Loucy (cell line): ENCODE measurements around the gene CYGB.

Experiments used
- H2AFZ ChIP-seq: fragments of 200-600 bp; sonication (generic); 2 replicates; pipeline ENCODE4 v1.6.0; 2016; ENCODE audit warnings: antibody characterized with exemption, mild to moderate bottlenecking, low read length, moderate library complexity
- H3F3A ChIP-seq: fragments of 200-600 bp; 2 replicates; pipeline ENCODE4 v1.6.0; 2016; ENCODE audit warnings: antibody characterized with exemption, low read depth, mild to moderate bottlenecking
- H3K27me3 ChIP-seq: fragments of 200-600 bp; sonication (generic); 2 replicates; pipeline ENCODE4 v1.6.1; 2014; ENCODE audit warnings: low read length, mild to moderate bottlenecking; ENCODE audit not compliant: insufficient read depth, poor library complexity, severe bottlenecking
- H3K36me3 ChIP-seq: fragments of 200-600 bp; sonication (generic); 2 replicates; pipeline ENCODE4 v1.6.1; 2016; ENCODE audit warnings: low read length; ENCODE audit not compliant: insufficient read depth
- H3K4me1 ChIP-seq: fragments of 200-600 bp; sonication (generic); 2 replicates; pipeline ENCODE4 v1.5.1; 2014; ENCODE audit warnings: low read length, mild to moderate bottlenecking; ENCODE audit not compliant: insufficient read depth, poor library complexity, severe bottlenecking
- H3K4me2 ChIP-seq: fragments of 200-600 bp; sonication (generic); 2 replicates; pipeline ENCODE4 v1.6.0; 2014; ENCODE audit warnings: antibody characterized with exemption, low read length, low read depth, mild to moderate bottlenecking; ENCODE audit not compliant: poor library complexity, severe bottlenecking
- H3K4me3 ChIP-seq: fragments of 200-600 bp; sonication (generic); 2 replicates; pipeline ENCODE4 v1.5.1; 2014; ENCODE audit warnings: low read length, mild to moderate bottlenecking, mixed read lengths; ENCODE audit not compliant: poor library complexity, severe bottlenecking
- H3K79me2 ChIP-seq: fragments of 200-600 bp; sonication (generic); 2 replicates; pipeline ENCODE4 v1.6.1; 2014; ENCODE audit warnings: low read length; ENCODE audit not compliant: insufficient read depth
- H3K9ac ChIP-seq: fragments of 200-600 bp; sonication (generic); 2 replicates; pipeline ENCODE4 v1.6.0; 2014; ENCODE audit warnings: mild to moderate bottlenecking, low read depth, low read length, moderate library complexity; ENCODE audit not compliant: poor library complexity, severe bottlenecking
- H3K9me2 ChIP-seq: fragments of 200-600 bp; sonication (generic); replicated peaks from 2 replicates; pipeline ENCODE4 v1.6.1; 2016; ENCODE audit warnings: low read depth, low read length, mixed read lengths
- H3K9me3 ChIP-seq: fragments of 200-600 bp; sonication (generic); 2 replicates; pipeline ENCODE4 v1.6.1; 2014; ENCODE audit warnings: mild to moderate bottlenecking, antibody characterized with exemption, low read length, low read depth; ENCODE audit not compliant: insufficient read depth
- H4K20me1 ChIP-seq: fragments of 200-600 bp; sonication (generic); 2 replicates; pipeline ENCODE4 v1.6.0; 2014; ENCODE audit warnings: antibody characterized with exemption, low read length, mild to moderate bottlenecking; ENCODE audit not compliant: insufficient read depth, poor library complexity, severe bottlenecking
- EZH2phosphoT487 ChIP-seq: fragments of 200-600 bp; IDR thresholded peaks from 2 replicates; pipeline ENCODE4 v1.6.1; 2018; ENCODE audit warnings: antibody characterized with exemption, mild to moderate bottlenecking, moderate library complexity, borderline replicate concordance
- TF ChIP-seq, protein P1 (sequence below): fragments of 200-600 bp; sonication (generic); conservative IDR thresholded peaks from 2 replicates; pipeline ENCODE4 v1.5.1; 2014; ENCODE audit warnings: mild to moderate bottlenecking, antibody characterized with exemption, low read length

The CYGB gene

DNA sequence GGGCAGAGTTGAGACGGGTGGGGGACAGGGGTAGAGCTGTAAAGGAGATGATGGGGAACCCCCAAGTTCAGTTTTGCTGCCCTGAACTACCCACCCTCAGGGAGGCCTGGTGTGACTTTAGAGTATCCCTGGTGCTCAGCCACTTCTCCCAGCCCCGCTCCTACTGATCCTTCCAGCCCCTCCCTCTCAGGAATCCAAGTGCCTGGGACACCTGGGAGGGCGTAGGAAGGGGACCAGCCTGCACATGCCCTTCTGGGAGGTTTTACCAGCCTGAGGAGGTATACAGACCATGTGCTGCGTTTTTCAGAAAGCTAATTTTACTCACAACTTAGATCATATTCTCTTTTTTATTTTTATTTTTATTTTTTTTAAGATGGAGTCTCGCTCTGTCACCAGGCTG is 44.0 kb upstream of the CYGB start:
- Histone ChIP-seq H2AFZ (no peak overlapping the region), H3K27me3 (no peaks in the 10 kb centered on the region), H3K4me2 (no peak overlapping the region), H3K79me2 (no peaks in the 10 kb centered on the region), H3K9ac (no peak overlapping the region), H3K4me1 (no peaks in the 10 kb centered on the region), H3K36me3 (no peaks in the 10 kb centered on the region), H3K4me3 (no peak overlapping the region), H4K20me1 (no peaks in the 10 kb centered on the region), H3K9me2 (no peaks in the 10 kb centered on the region), H3F3A (no peaks in the 10 kb centered on the region), H3K9me3 (no peaks in the 10 kb centered on the region)
- no peak for TF ChIP-seq EZH2phosphoT487
- TF ChIP-seq, protein P1, sequence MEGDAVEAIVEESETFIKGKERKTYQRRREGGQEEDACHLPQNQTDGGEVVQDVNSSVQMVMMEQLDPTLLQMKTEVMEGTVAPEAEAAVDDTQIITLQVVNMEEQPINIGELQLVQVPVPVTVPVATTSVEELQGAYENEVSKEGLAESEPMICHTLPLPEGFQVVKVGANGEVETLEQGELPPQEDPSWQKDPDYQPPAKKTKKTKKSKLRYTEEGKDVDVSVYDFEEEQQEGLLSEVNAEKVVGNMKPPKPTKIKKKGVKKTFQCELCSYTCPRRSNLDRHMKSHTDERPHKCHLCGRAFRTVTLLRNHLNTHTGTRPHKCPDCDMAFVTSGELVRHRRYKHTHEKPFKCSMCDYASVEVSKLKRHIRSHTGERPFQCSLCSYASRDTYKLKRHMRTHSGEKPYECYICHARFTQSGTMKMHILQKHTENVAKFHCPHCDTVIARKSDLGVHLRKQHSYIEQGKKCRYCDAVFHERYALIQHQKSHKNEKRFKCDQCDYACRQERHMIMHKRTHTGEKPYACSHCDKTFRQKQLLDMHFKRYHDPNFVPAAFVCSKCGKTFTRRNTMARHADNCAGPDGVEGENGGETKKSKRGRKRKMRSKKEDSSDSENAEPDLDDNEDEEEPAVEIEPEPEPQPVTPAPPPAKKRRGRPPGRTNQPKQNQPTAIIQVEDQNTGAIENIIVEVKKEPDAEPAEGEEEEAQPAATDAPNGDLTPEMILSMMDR: no peak

- no peak for TF ChIP-seq EZH2phosphoT487
- TF ChIP-seq, protein P1: no peak
- no peak overlapping the region for H3K4me2 ChIP-seq
- H3K4me1 ChIP-seq: no peaks in the 10 kb centered on the region
- no peaks in the 10 kb centered on the region for H3K79me2 ChIP-seq
- H3K9ac ChIP-seq: no peak overlapping the region
- H3K27me3 ChIP-seq: no peaks in the 10 kb centered on the region
- no peaks in the 10 kb centered on the region for H3K9me2 ChIP-seq
- H3K4me3 ChIP-seq: no peak overlapping the region
- no peaks in the 10 kb centered on the region for H4K20me1 ChIP-seq
- H3F3A ChIP-seq: no peaks in the 10 kb centered on the region
- H3K9me3 ChIP-seq: no peaks in the 10 kb centered on the region
- H3K36me3 ChIP-seq: no peaks in the 10 kb centered on the region
- peak overlapping the region; percentile 23; the same call in 1 of the 2 replicates for H2AFZ ChIP-seq
Observed at GRCh38 chr17:76579281-76579680, 41.8 kb upstream of the CYGB start.

DNA sequence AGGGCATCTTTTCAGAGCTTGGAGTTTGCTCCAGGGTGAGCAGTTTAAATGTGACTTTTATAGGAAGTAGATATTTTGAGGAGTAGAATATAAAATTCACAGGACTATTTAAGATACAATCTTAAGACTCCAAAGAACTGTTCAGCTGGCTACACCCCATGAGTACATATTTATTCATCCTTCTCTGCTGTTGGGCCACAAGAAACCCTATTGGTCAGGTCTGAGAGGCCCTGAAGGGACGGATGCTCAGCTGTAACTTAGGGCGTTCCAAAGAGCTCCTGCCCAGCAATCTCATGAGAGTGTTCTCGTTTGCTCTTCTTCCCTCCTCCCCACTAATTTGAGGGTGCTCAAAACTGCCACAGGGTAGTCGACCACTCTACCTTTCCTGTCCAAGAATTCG is 40.9 kb upstream of the CYGB start:
- no peaks in the 10 kb centered on the region for H3K9me2 ChIP-seq
- H2AFZ ChIP-seq: no peak overlapping the region
- no peak overlapping the region for H3K4me2 ChIP-seq
- H3K4me1 ChIP-seq: no peaks in the 10 kb centered on the region
- H3K36me3 ChIP-seq: no peaks in the 10 kb centered on the region
- no peaks in the 10 kb centered on the region for H4K20me1 ChIP-seq
- no peaks in the 10 kb centered on the region for H3K9me3 ChIP-seq
- no peaks in the 10 kb centered on the region for H3K79me2 ChIP-seq
- H3F3A ChIP-seq: no peaks in the 10 kb centered on the region
- H3K27me3 ChIP-seq: no peaks in the 10 kb centered on the region
- TF ChIP-seq EZH2phosphoT487: no peak
- TF ChIP-seq, protein P1: no peak
- H3K9ac ChIP-seq: no peak overlapping the region
- no peak overlapping the region for H3K4me3 ChIP-seq
